Right ventricle myocardium inferior (tissue), 1 donor: ENCODE measurements around the gene LGI4. TPM values are rescaled to one million over a fixed set of nuclear protein-coding genes. Genes with fewer than 3 reads are reported as not detected.

Source experiments
- ATAC-seq: fragments of 200-7000 bp; cut with Tn5 transposase; one replicate; pipeline ENCODE4 v1.9.1; 2020; ENCODE audit warnings: mild to moderate bottlenecking, moderate library complexity
- DNase-seq: peaks from one replicate; pipeline ENCODE4 v3.0.0; 2021; ENCODE audit errors: missing footprints
- intact Hi-C: fragments of 100-400 bp; cut with DNase I; formaldehyde crosslinking; loops from one replicate; pipeline ENCODE4 v1.11.0; 2022
- total RNA-seq: library from RNA; stranded (reverse); fragmentation: NEBNext Ultra II Directional; extraction: Animal tissue kit (Norgen Biotek cat#: 25700); gene quantifications from one replicate; pipeline ENCODE4 v1.2.1, GENCODE V29; 2021
- donor health status: DM: no; HTN: yes; CAD: no; lungs with severe emphysema.

Gene LGI4
- total RNA-seq, 1 donor from 2014 or later, result 10.0 TPM

DNA sequence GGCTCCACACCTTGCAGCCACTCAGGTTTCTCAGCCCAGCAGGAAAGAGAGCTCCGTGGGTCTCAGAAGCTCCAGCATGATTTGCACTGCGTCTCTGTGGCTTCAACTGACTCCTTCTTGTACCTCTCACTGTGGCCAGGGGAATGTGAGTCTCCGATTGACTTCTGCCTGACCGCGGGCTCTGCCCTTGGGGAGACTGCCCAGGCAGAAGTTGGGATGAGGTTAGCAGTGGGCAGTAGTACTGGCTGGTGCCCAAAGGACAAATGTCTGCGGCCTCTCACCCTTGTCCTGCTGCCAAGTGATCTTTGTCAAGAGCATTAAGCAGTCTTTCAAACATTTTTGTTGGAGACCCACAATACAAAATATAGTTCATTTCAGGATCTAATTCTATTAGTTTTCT is 53.7 kb downstream of the LGI4 start:
- ATAC-seq (no peak), DNase-seq (no peak)
- intact Hi-C loops, result no loop called here

DNA sequence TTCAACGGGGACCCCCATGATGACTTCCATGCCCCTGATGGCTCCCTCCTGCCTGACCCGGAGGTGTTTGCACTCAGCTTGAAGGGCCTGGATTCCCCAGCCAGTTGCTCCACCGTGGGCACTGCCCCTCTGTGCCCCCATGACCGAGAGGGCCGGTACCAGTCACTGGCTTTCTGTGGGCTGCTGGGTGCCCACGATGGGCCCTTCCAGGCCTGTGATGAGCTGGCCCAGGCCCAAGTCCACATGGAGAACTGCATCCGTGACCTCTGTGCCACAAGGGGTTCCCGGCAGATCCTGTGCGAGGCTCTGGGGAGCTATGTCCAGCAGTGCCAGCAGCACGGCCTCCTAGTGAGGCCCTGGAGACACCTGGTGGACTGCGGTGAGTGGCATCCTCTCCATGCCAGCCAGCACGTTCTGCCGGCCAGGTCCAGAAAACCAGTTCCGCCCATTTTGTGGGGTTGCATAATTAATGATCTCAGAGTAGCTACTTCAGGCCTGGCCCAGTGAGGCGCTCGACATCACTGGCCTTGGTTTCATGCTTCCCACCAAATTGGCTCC is 54.2 kb downstream of the LGI4 start:
- ATAC-seq, result no peak

DNA sequence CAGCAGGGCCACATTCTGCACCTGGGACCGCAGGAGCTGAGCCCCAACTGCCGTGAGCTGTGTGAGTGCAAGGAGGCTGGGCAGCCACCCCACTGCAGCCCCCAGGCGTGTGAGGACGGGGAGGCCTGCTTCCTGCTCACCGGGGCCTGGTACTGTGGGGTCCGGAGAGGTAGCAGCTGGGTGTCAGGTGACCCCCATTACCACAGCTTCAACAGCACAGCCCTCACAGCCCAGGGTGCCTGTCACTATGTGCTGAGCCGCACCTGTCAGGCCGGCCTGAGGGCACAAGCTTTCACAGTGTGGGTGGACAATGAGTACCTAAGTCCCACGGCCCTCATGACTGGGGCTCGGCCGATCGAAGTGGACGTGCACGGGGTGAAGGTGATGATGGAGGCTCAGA is 55.0 kb downstream of the LGI4 start:
- ATAC-seq (no peak), DNase-seq (no peak)
- intact Hi-C loops, result no loop called here

More for the DNA sequence above, 54.2 kb downstream of the LGI4 start:
- intact Hi-C loops, result no loop called here
- DNase-seq, result no peak

DNA sequence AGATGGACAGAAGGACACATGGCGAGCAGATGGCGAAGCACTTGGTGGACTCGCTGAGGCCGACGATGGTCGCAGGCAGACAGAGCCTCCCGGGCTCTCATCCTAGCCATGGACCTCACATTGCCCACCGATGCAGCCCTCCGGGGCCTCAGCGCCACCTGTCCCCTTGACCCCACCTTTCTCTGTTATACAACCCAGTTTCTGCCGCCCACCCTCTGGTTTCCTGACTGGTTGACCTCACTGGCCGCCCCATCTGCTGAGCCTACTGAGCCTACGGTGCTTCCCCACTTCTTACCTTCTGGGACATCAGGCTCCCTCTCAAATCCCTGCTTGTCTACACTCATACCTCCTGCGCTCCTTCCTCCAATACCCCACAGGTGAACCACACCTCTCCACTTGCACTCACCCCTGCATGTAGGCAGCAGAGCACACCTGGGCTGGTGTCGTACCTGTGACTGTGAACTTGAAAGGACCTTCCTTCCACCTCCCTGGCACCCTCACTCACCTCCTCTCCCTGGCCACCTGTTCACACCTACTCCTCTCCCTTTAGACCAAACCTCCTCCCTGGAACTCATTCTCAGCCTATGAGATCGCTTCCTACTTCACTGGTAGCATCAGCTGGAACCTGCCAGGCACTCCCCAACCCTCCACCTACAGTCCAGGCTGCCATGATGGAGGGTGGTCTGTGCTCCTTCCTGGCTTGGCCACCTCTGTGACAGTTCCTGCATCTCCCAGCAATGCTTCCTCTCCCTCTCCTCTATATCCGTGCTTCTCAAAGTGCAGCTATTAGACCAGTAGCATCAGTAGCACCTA is 57.2 kb downstream of the LGI4 start:
- ATAC-seq (no peak), DNase-seq (no peak)
- intact Hi-C loops, result no loop called here

DNA sequence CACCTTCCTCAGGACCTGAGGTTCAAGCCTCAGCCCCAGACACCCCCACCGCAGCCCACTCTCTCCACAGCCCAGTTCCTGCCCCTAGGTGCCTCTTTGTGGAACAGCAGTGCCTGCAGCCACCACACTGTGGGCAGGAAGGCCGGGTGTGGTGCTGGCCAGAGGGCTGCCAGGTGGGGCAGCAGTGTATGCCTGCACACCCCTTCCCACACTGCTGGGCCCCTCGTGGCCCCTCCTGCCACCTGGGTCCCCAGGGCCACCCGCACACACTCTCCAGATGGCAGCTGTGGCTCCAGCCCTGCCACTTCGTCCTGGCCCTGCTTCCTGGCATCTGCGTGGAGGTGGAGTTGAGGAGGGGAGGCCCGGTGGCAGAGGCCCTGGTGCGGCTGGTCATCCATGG is 58.2 kb downstream of the LGI4 start:
- no peak for DNase-seq
- ATAC-seq, result no peak
- intact Hi-C loops, result no loop called here

DNA sequence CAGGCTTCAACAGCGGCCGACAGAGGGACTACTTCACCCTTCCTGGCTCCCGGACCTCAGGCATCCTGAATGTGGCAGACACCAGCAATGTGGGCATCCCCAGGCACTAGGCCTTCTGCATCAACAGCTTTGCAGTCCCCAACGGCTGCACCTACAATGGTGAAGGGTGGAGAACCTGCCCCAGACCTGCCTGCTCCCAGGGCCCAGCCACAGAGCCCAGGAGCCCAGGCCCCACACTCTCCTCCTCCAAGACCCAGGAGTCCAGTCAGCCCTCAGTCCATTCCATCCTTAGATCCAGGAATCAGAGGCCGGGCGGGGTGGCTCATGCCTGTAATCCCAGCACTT is 58.9 kb downstream of the LGI4 start:
- no peak for DNase-seq
- ATAC-seq, result no peak
- intact Hi-C loops, result no loop called here

DNA sequence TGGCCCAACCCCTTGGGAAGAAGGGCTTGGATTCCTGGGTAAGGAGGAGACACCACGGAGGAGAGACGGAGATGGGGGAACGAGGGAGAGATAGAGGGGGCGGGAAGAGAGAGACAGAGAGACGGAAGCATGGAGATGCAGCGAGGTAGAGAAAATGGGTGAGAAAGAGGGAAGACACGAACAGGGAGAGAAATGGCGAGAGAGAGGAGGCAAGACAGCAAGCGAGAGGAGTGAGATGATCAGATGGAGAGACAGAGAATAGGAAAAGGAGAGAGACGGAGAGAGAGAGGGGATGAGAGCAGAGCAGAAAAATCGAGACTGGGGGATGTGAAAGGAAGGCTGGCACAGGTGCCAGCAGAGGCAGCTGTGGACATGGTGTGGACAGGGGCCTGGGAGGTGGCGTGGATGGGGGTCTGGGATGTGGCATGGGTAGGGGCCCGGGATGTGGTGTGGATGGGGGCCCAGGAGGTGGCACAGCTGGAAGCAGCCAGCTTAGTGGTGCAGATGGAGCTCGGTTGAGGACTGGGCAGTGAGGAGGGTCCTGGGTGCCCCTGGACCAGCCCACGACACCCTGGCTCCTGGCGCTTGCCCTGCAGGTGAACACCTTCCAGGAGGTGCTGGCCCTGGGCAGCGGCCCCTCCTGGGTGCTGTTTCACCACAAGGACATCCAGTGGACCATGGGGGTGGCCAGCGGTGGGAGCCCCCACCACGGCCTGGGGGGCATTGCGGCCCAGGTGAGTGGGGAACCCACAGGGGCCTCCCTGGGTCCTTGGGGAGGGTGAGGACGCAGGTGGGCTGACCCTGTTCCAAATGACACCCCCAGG is 59.4 kb downstream of the LGI4 start:
- ATAC-seq (no peak), DNase-seq (no peak)
- intact Hi-C loops, result no loop called here

Other genes starting within 250 kb of the LGI4 start
- 2.6 TPM for gene ZNF30, start 208.2 kb downstream of the LGI4 start, total RNA-seq
- gene ZNF792, start 170.8 kb downstream of the LGI4 start, total RNA-seq, result 3.0 TPM
- 25.8 TPM for gene GRAMD1A, start 134.7 kb downstream of the LGI4 start, total RNA-seq
- gene SCN1B, start 104.6 kb downstream of the LGI4 start, total RNA-seq, result 44.3 TPM
- gene HPN, start 93.3 kb downstream of the LGI4 start, total RNA-seq, result 5.5 TPM
- gene FXYD3, start 19.2 kb downstream of the LGI4 start, total RNA-seq, result 2.3 TPM
- 556 TPM for gene FXYD1, start 3.8 kb upstream of the LGI4 start, total RNA-seq
- gene FXYD7, start 8.2 kb upstream of the LGI4 start, total RNA-seq, result not detected
- gene FXYD5, start 19.7 kb upstream of the LGI4 start, total RNA-seq, result 23.5 TPM
- not detected for gene FAM187B, start 93.7 kb upstream of the LGI4 start, total RNA-seq
- 6.8 TPM for gene LSR, start 113.9 kb upstream of the LGI4 start, total RNA-seq
- gene USF2, start 133.9 kb upstream of the LGI4 start, total RNA-seq, result 151 TPM
- not detected for gene HAMP, start 147.5 kb upstream of the LGI4 start, total RNA-seq
- not detected for gene MAG, start 157.1 kb upstream of the LGI4 start, total RNA-seq
- 0.19 TPM for gene CD22, start 194.1 kb upstream of the LGI4 start, total RNA-seq
- not detected for gene FFAR1, start 212.8 kb upstream of the LGI4 start, total RNA-seq
- gene FFAR3, start 223.4 kb upstream of the LGI4 start, total RNA-seq, result 0.14 TPM
- not detected for gene GPR42, start 236.0 kb upstream of the LGI4 start, total RNA-seq